HG03378 (cell line): ENCODE data around the gene SPOCK1.

ENCODE experiments used
- ATAC-seq: cut with Tn5 transposase; IDR thresholded peaks from one replicate; pipeline ENCODE4 v1.9.1; 2021; ENCODE audit warnings: mild to moderate bottlenecking, moderate library complexity; ENCODE audit not compliant: unreplicated experiment

SPOCK1 gene

GRCh38 chr5:137090721-137091120 is 408.4 kb downstream of the SPOCK1 start:
- ATAC-seq, result no peak

DNA sequence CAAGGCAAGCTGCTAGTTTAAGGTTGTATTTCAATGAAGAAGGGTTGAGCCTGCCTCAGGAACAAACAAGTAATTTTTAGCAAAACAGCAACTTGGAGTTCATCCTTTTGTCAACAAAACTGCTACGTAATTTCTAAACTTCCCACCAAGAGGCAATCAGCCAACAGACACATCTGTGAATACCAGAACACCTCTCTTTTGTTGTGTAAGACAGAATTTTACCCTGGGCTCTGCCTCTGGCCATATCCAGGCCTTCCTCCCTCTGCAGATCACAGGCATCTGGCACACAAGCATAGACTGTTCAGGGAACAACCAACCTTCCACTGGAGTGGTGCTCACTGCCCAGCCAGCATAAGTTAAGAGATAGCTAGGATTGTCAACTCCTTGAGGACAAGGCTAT is 409.0 kb downstream of the SPOCK1 start:
- no peak for ATAC-seq

DNA sequence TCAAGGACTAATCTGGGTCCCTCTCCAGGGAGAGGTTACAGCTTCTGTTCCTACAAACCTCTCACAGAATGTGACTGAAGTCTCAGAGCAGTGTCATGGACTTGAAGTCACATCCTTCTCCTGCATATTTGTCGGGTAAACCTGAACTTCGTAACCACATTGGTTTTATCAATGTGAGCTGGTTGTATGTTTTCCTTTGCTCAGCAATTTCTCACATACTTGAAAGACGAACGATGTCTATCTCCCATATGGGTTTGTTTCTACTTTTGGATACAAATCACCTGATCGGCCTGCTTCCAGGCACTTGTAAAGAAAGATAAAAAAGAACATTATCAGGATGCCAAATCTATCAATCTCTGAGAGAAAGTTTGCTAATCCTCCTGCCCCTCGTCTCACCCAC is 411.0 kb downstream of the SPOCK1 start:
- no peak for ATAC-seq

GRCh38 chr5:137086342-137086741 is 412.8 kb downstream of the SPOCK1 start:
- ATAC-seq, result no peak

GRCh38 chr5:137085206-137085605 is 413.9 kb downstream of the SPOCK1 start:
- ATAC-seq, result no peak

DNA sequence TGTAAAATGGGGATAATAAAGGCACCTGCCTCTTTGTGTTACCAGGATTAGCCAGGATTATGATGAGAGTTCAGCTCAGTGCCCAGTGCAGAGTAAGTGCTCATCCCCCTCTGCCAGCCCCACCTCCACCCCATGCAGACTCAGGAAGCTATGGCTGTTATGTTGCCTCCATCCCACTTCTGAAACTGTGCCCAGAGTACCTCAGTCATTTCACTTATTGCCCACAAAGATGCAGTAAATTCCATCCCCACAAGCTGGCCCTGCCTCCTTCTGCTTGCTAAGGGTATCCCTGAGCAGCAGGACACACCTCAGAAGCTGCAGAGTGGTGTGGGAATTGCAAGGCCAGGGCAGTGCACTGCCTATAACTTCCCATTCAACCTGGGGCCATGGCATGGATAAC is 415.1 kb downstream of the SPOCK1 start:
- no peak for ATAC-seq

- no peak for ATAC-seq
Measured at GRCh38 chr5:137082951-137083350, 416.2 kb downstream of the SPOCK1 start.

DNA sequence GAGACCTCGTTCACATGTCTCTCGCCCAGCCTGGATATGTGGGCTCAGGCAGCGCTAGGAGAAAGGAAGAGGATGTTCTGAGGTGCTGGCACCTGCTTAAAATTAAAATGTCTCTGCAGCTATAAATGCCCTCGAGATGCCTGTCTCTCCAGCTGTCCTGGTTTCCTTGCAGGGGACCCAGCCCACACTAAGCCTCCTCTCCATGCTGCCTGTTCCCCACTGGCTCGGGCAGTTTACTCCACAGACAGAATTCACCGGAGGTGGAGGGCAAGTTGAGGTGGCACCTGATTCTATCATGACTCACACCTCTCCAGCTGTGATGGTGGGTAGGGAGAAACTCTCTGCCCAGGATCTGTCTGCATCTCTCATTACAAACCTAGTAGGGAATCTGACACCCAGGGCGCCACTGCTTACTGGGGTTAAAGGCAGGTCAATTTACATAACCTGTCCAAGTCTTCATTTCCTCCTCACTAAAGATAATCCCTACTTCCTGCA is 420.9 kb downstream of the SPOCK1 start:
- no peak for ATAC-seq

DNA sequence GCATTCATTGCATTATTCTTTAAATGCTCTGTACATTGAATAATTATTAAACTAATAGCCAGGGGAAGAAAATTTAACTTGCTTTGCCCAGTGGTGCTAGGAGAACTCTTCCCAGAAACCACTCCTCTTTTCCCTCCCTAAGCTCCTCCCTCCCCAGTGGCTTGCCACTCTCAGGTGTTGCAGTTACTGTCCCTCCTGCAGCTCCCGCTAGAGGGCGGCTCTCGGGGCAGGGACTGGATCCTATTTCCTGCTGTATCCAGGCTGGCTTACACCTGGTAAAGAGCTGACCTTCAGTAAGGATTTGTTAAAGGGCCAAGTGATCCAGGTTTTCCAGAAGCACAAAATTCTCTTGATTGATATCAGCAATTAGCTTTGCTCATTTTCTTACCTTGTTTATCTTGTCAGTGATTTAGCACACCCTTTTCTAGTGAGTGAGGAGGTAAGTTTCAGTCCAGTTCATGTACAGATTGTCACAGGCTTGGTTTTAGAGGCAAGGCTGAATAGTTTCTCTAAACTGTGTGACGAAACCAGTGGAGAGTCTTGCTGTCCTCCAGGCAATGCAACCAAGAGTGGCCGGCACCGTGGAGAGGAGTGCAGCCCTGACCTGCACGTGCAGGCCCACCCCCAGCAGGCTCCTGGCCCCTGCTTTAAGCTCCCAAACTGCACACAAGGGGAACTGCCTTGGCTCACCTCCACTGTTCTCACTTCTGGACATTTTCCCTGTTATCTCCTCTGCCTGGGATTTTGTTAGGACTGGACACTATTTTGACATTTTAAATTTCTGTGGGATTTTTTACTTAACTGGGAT is 423.8 kb downstream of the SPOCK1 start:
- ATAC-seq, result no peak

GRCh38 chr5:137073189-137073588 is 425.9 kb downstream of the SPOCK1 start:
- ATAC-seq, result no peak

GRCh38 chr5:137072361-137073115 is 426.6 kb downstream of the SPOCK1 start:
- no peak for ATAC-seq

DNA sequence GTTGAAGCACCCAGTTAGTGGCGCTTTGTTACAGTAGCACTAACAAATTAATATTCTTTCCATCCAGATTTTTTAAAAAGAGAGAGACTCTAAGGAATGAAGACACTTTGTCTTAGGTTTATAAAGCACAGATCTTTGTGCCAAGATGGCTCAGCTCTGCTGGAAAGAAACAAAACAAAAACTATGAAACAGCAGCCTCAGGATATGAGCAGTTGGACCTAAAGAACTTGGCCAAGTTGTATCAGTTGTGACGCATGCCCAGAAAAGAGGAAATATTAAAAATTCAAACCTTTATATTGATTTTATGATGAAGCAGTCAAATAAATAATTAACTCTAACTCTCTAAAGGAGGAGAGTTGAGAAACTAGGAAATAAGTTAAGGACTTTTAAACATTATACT is 427.2 kb downstream of the SPOCK1 start:
- ATAC-seq, result no peak

DNA sequence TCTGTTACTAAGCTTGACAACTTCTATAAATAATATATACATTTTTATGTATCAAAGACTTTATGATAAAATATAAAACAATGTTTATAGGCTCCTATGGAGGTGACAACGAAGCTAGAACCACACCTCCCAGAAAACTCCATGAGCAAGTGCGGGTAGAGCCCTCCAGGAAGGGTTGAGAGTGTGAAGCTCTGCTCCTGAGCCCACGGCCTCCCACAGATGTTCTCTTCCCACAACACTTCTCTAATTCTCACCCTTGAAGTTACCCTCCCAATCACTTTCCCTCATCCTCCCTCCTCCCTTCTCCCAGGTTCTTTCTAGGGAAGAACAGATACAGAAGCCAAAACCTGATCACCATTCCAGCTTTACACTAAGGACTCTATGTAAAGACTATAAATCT is 427.6 kb downstream of the SPOCK1 start:
- no peak for ATAC-seq

GRCh38 chr5:137070521-137070920 is 428.6 kb downstream of the SPOCK1 start:
- no peak for ATAC-seq

- no peak for ATAC-seq
Measured at GRCh38 chr5:137069358-137069757, 429.8 kb downstream of the SPOCK1 start.

- no peak for ATAC-seq
Measured at GRCh38 chr5:137061382-137061781, 437.7 kb downstream of the SPOCK1 start.

- ATAC-seq, result no peak
Measured at GRCh38 chr5:137058089-137058488, 441.0 kb downstream of the SPOCK1 start.

GRCh38 chr5:137056676-137057075 is 442.4 kb downstream of the SPOCK1 start:
- no peak for ATAC-seq

DNA sequence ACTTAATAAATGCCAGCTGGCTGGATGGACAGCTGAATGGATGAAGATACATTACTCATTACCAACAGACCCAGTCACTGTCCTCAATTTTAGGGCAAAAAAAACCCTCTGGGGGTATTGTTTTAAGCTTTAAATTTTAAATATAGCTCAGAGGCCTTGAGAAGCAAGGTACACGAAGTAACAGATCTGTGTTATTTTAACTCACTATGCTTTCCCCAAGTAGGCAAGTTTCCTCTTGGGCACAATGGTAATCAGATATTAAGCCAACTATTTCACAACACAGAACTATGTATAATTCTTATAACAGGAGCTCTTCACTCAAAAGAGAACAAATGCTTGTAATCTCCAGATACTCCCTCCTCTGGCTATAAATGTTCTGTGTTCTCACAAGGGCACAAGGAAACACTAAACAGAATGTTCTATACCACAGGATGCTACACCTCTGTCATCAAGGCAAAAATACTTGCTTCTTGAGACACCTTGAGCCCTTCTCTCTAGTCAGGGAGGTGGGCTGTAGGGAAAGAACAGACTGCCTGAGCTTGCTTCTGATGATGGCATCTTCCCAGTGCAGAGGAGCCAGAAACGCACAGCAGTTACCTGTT is 443.8 kb downstream of the SPOCK1 start:
- ATAC-seq, result no peak

- no peak for ATAC-seq
Measured at GRCh38 chr5:137054792-137055191, 444.3 kb downstream of the SPOCK1 start.

- no peak for ATAC-seq
Measured at GRCh38 chr5:137054335-137054734, 444.8 kb downstream of the SPOCK1 start.

- ATAC-seq, result no peak
Measured at GRCh38 chr5:137051161-137051560, 448.0 kb downstream of the SPOCK1 start.
